NK-92 (cell line): ENCODE data around the gene TEP1.

ENCODE experiments used
- DNase-seq: peaks from one replicate; lab custom pipeline; 2025; ENCODE audit not compliant: unreplicated experiment; lab: John Stamatoyannopoulos, UW

Gene TEP1

DNA sequence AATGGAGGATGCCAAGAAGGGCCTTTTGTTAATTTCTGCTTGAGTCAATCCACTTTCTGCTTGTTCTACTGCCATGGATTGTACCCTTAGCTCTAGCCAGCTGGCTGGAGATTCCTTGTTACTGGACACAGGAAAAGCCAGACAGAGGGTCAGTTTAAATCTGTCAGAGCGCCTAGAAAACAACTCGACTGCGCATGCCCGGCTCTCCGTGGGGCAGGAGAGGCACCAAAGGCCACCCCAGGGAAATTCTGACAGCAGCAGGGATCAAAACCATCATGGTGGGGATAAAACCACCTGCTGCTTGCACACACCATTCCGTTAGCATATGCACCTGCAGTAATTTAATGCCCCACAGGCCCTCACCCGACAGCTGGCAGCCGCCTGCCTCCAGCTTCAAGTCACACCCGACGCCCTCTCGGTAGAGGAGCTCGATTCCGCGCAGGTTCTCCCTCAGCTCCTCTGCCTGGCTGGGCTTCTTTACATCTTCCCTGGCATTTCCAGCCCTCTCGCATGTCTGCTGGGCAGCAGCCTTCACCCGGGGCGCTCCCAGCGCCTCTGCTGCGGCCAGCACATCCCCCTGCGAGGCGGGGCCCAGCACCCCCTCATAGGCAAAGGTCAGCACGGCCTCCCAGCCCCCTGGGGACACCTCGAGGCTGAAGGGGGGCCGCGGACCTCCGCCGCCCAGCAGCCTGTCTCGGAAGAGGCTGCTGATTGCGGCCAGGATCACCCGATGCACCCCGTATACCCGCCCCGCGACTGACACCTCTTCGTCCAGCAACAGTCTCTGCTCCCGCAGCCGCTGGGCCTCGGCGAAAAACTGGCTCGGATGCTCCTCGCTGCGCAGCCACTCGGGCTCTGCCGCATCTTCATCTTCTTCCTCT, 21.6 kb upstream of the TEP1 start:
- DNase-seq: no peak

DNA sequence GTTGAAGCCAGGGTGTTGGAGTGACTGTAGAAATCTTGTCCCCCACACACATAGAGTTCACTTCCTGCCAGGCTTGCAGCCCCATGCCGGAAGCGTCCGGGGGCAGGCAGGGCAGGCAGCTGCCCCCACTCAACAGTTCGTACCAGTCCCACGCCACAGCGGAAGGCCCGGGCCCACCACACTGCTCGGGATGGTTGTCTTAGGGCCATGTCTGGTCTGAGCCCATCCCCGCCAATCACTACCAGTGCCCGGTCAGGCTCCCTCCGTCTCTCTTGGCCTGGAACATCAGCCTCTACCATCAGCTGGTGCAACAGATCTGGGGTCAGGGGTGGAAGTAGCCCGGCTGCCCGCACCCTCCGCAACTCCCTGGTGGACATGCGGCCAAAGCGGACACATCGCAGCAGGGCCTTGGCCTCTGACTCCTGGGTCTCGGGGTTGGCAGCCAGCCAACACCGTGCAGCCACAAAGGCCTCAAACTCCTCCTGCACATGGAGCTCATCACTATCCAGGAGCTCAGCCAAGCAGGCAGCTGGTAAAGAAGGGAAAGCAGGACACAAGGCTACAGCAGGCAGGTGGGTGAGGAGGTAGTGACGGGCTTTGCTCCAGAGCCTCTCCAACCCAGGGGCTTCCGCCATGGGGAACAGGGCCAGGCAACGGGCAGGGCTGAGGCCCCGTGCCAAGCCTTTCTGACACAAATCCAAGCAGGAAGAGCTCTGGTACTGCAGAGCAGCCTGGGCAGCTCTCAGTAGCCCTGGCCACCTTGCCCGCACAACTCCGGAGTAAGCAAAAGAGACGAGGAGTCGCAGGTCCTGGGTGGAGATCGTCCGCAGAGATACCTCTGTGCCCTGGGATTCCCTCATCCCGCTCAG, 16.7 kb upstream of the TEP1 start:
- no peak for DNase-seq

GRCh38 chr14:20428802-20429201, 15.5 kb upstream of the TEP1 start:
- DNase-seq: no peak

DNA sequence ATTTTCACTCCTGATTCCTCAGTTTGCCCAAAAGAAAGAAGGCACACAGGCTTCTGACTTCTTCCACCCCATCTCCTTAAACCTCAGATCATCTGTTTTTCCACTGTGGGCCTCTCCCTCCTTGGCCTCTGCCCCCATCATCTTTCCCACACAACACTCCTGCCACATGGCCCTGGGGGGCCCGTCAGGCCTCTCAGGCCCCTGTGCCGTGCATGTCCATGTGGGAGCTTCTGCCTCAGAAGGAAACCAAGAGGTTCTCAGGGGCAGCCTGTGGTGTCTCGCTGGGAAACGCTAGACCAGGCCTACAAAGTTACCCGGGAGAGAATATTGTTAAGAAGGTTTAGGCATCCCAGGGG, 14.7 kb upstream of the TEP1 start:
- DNase-seq: no peak

GRCh38 chr14:20427231-20428009, 14.1 kb upstream of the TEP1 start:
- DNase-seq: no peak

DNA sequence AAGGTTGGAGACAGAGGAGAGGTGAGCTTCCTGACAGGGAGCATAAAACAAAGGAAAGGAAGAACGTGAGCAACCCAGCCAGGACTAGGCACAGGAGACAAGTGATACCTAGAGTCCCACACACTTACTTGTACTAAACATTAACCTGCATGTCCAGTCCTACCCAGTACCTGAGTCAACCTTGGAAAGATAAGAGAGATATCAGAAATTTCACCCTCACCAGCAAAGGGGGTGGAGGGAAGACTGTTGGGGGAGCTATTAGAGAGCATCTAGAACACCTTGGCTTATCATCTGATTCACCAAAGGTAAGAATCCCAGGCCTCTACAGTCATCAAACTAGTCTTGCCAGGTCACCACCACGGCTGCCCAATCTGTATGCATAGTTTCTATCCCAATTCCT, 11.6 kb upstream of the TEP1 start:
- no peak for DNase-seq

DNA sequence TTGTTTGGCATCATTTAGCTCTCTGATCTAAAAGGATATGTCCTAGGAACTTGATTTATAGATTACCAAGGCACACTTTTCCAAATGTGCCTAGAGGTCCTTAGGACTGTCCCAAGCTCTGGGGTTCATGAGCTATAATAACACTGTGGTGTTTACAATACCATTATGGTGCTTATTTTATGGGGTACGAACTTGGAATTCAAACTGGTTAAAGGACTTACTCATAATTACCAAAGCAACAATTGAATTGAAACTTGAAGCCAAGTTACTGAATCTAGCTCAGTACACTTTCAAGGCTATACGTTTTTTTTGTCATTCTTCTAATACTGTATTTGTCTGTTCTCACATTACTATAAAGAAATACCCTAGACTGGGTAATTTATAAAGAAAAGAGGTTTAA, 9.6 kb upstream of the TEP1 start:
- DNase-seq: no peak

DNA sequence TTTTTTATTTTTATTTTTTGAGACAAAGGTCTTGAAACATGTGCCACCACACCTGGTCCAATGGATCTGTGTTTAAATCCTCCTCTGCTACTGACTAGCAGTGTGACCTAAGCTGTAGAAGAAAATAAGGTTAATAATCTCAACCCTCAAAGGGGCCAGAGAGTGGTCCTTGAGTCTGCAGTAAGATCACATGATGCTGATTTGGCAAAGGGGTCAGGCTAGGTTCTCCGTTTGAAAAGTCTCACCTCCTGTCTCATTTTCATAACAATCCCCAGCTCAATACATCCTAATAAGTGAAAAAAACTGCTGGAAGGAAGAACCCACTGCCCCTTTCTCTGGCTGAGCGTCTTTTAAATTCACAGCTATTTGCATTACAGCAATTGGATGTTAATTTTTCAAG, 8.0 kb upstream of the TEP1 start:
- DNase-seq: no peak

- no peak for DNase-seq
Observed at GRCh38 chr14:20419419-20419818, 6.1 kb upstream of the TEP1 start.

DNA sequence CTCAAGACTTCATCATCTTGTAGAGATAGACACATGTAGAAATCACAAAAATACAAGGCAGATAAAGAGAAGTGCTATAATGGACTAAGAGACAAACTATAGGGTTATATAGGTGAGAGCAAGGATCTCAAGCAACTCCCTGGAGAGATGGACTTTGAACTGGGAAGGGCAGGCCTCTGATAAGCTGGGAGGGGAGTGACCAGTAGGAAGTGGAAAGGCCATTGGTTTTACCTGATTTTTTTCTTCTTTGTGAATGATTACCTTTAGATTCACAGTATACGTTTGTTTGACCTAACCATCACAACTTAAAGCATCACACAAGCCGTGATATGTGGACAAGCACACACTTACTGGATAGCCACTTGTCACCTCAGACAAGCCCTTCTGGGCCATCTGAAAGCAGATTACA, 5.2 kb upstream of the TEP1 start:
- no peak for DNase-seq

GRCh38 chr14:20417250-20418186, 4.2 kb upstream of the TEP1 start:
- no peak for DNase-seq

DNA sequence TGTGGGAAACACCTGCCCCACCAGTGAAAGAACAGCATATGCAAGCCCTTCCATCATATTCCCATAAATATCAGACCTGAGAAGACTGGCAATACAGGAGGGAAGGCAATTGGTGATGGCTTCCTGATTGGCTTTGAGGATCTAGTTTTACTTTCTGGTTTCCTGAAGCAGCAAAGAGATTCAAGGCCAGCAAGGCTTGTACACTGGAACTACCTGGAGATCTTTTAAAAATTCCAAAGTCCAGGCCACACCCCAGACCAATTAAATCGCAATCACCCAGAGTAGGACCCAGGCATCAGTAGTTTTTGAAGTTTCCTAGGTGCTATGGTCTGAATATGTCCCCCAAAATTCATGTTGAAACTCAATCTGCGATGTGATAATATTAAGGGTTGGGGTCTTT, 2.9 kb upstream of the TEP1 start:
- no peak for DNase-seq

DNA sequence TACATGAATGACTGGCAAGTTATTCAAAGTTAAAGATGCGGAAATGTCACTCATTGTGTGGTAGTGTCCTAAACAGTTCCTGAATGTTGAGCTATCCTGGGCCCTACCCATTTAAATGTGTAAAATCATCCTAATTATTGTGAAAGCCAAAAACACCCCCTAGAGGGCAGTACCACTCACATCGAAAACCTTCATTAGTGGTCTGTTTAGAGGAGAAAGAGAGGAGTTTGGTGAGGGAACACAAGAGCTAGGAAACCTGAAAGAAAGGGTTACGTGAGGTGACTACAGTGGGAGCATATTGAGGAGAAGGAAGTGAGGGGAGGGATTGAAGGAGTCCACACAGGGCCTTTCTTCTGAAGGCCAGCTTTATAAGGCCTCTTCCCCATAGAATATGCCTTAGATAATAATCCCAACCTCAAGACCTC, 2.5 kb upstream of the TEP1 start:
- DNase-seq: no peak

DNA sequence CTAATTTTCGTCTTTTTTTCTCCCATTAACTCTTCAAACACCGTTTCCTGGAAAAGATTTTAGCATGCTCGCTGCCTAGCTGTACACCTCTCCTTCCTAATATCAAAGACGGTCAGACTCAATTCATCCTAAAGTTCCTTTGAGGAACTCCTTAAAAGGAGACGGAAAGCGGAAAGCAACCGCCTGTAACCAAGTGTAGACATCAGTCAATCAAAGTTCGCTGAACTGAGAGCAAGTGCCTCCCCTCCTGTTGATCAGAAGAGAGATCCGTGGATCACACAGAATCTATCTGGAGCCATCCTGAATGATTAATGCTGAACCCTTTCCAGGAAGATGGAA, 412 bp upstream of the TEP1 start:
- no peak for DNase-seq

GRCh38 chr14:20412411-20412810, 890 bp downstream of the TEP1 start:
- no peak for DNase-seq

- DNase-seq: no peak
Observed at GRCh38 chr14:20409226-20409625, 4.1 kb downstream of the TEP1 start.

DNA sequence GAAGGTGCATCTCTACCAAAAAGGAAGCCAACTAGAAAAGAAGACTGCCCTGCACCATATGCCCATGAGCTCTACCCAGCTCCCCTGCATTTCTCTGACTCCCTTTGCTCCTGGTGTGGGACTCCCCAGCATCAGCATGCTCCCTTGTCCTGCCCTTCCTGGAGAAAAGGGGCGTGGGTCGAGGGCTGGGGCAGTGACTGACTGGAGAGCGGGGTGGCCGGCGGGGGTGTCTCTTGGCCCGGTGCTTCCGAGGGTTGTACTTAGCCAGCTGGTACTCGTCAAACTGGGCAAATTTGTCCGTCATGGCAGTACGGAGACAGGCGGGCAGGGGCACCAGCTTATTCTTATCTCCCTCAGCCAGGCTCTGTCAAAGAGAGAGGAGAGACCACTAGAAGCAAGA, 9.8 kb downstream of the TEP1 start:
- no peak for DNase-seq

- DNase-seq: no peak
Observed at GRCh38 chr14:20400965-20401593, 12.2 kb downstream of the TEP1 start.

DNA sequence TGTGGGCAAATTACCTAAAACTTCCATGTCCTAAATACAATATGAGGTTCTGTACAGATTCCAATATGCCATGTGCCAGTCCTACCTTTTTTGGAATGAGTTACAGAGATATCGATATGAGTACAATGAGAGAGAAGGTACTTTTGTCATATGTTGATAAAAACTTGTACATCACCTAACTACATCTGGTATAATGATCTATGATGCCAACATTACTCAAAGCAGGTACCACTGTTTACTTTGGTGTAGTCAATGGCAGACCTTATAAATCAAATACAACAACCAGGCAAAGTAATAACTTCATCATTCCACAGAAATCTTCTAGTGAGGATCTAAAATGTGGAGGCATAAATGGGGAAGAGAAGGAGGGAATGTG, 12.7 kb downstream of the TEP1 start:
- DNase-seq: no peak

DNA sequence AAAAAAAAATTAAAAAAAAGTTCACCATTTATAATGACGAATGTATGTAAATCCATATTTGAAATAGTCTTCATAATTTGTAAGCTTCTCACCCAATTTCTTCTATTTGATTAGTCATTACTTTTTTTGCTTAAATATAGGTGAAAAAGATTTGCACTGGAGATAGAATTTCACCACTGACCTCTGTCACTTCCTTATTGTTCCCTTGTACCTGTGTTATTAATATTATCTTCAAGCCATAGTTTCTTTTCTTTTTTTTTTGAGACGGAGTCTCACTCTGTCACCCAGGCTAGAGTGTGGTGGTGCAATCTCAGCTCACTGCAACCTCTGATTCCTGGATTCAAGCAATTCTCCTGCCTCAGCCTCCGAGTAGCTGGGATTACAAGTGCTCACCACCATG, 15.8 kb downstream of the TEP1 start:
- DNase-seq: no peak
